ENCODE measurements around the gene RRAGA. TPM values are rescaled to one million over a fixed set of nuclear protein-coding genes. Genes with fewer than 3 reads are reported as not detected.

Gene RRAGA
- total RNA-seq, 4 donors from 2014 or later: 51.9 to 64.7 (median 58.5) TPM

- WGBS, 2 donors: 17 to 20% methylated on average over 8 of the region's 8 CpGs
- Histone ChIP-seq H3K9me3 (no peaks in the 10 kb centered on the region), H3K27me3 (no peaks in the 10 kb centered on the region), H3K4me3 (no peak overlapping the region), H3K36me3 (no peaks in the 10 kb centered on the region), H3K4me1 (peaks cover 0 to 7% (median 0%) of the 10 kb centered on the region in 4 donors), H3K27ac (no peak overlapping the region)
- DNase-seq (ENCODE audit: low spot score in 2 of 2): peak in 1 of 2 donors; percentile 45
- TF ChIP-seq EP300 (IDR thresholded peaks at IDR 0.05) (no peak), CTCF (IDR thresholded peaks at IDR 0.05) (peak; percentile 62 to 77 (median 70)), POLR2A (IDR thresholded peaks at IDR 0.05) (no peak)
Measured at GRCh38 chr9:19028835-19029451, 20.3 kb upstream of the RRAGA start.

DNA sequence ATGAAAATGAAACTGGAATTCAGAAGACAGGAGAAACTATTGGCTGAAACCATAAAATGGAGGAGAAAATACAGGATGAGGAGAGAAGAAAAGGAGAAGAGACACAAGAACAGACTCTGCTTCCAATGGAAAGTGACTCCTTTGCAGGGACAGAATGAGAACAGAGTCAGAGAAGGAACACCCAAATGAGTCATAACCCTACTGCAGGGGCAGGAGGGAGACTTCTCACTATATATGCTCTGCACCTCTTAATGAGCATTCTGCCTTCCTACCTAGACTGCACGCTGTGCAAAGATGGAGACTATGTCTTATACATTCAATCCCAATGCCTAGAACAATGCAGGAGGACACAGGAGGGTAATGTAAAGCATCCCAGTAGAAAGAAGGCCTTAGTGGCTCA is 18.3 kb upstream of the RRAGA start:
- H3K4me1 ChIP-seq: peaks cover 0 to 7% (median 0%) of the 10 kb centered on the region in 4 donors
- no peaks in the 10 kb centered on the region for H3K36me3 ChIP-seq
- no peak for DNase-seq (ENCODE audit: low spot score in 2 of 2)
- H3K9me3 ChIP-seq: no peaks in the 10 kb centered on the region
- no peak for TF ChIP-seq EP300 (IDR thresholded peaks at IDR 0.05)
- no peak for TF ChIP-seq CTCF (IDR thresholded peaks at IDR 0.05)
- no peak for TF ChIP-seq POLR2A (IDR thresholded peaks at IDR 0.05)
- H3K27ac ChIP-seq: no peak overlapping the region
- no peaks in the 10 kb centered on the region for H3K27me3 ChIP-seq
- no peak overlapping the region for H3K4me3 ChIP-seq
- 95 to 96% methylated on average over 1 of the region's 1 CpG for WGBS, 2 donors

DNA sequence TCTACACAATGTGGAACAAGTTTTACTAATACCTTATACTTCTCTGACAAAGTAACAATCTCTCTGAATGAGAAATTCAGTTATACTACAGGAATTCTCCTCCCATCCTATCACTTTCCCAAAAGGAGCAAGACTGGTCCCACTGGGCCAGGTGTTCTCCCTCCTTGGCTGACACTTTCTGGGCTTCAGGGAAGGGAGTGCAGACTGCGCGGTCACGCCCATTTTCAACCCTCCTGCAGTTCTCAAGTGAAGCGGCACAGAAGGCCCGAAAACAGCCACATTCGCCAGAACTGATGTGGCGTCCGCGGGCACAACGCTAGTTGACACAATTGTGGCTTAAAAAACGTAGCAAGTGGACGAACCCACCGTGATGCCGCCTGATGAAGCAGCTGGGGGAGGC is 16.8 kb upstream of the RRAGA start:
- no peaks in the 10 kb centered on the region for H3K36me3 ChIP-seq
- TF ChIP-seq EP300 (IDR thresholded peaks at IDR 0.05): no peak
- H3K4me1 ChIP-seq: peaks cover 0 to 7% (median 0%) of the 10 kb centered on the region in 4 donors
- no peaks in the 10 kb centered on the region for H3K9me3 ChIP-seq
- H3K4me3 ChIP-seq: no peak overlapping the region
- no peaks in the 10 kb centered on the region for H3K27me3 ChIP-seq
- WGBS, 2 donors: 72 to 79% methylated on average over 14 of the region's 14 CpGs
- no peak overlapping the region for H3K27ac ChIP-seq
- no peak for DNase-seq (ENCODE audit: low spot score in 2 of 2)

DNA sequence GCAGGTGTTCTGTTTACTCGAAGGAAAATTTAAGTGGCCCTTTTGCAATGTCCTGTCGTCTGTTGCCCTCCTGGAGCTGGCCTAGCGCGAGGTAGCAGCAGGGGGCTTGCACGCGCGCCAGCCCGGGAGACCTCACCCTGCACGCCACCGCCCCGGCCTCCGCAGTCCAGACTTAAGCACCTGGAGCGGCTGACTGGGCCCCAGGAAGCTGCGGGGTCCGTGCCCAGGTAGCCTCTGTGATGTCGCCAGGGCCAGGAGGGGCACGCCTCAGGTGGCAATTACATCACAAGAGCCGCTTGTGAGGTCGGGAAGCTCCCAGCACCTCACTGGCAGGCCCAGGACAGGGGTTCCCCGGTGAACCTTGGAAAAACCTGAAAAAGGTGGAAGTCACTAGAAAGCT is 16.2 kb upstream of the RRAGA start, which contains the start of gene SAXO1:
SAXO1 (minus strand) TSS at position 195 of the 400 bp plus-strand sequence. CDS start 301 bp downstream, outside the sequence.
- 75 to 82% methylated on average over 14 to 20 of the region's 20 CpGs for WGBS, 2 donors
- TF ChIP-seq POLR2A (IDR thresholded peaks at IDR 0.05) (no peak), CTCF (IDR thresholded peaks at IDR 0.05) (no peak), EP300 (IDR thresholded peaks at IDR 0.05) (no peak)
- peaks cover 0 to 7% (median 0%) of the 10 kb centered on the region in 4 donors for H3K4me1 ChIP-seq

GRCh38 chr9:19036611-19037010 is 12.6 kb upstream of the RRAGA start:
- TF ChIP-seq EP300 (IDR thresholded peaks at IDR 0.05): no peak
- no peak for TF ChIP-seq CTCF (IDR thresholded peaks at IDR 0.05)
- no peak for TF ChIP-seq POLR2A (IDR thresholded peaks at IDR 0.05)
- H3K9me3 ChIP-seq: no peaks in the 10 kb centered on the region
- H3K4me1 ChIP-seq: no peaks in the 10 kb centered on the region
- 99 to 100% methylated on average over 5 of the region's 5 CpGs for WGBS, 2 donors
- DNase-seq (ENCODE audit: low spot score in 2 of 2): no peak
- H3K27me3 ChIP-seq: no peaks in the 10 kb centered on the region
- H3K4me3 ChIP-seq: no peak overlapping the region
- no peaks in the 10 kb centered on the region for H3K36me3 ChIP-seq
- H3K27ac ChIP-seq: no peak overlapping the region

More for the DNA sequence above, 16.2 kb upstream of the RRAGA start, which contains the start of gene SAXO1:
- no peak for DNase-seq (ENCODE audit: low spot score in 2 of 2)
- Histone ChIP-seq H3K4me3 (no peak within 1 kb of the TSS), H3K36me3 (no peaks in the 10 kb centered on the region), H3K9me3 (no peaks in the 10 kb centered on the region), H3K27me3 (no peaks in the 10 kb centered on the region), H3K27ac (no peak within 1 kb of the TSS)

All from tibial nerve (tissue), 4 donors.